Esophagus squamous epithelium (tissue), 4 donors: Measurements from ENCODE around the gene TES.

Experiments used
- CTCF ChIP-seq, 6 experiments: fragments of 450-650 bp in 4 of 6; fragments of 200-600 bp in 2 of 6; sonication (generic) in 2 of 6; IDR thresholded peaks; one replicate each; pipeline ENCODE4 v1.5.1; 2016 to 2019; ENCODE audit warnings: antibody characterized with exemption in 6 of 6, mild to moderate bottlenecking in 4 of 6, moderate library complexity in 4 of 6
- POLR2A ChIP-seq, 4 donors: fragments of 450-650 bp; IDR thresholded peaks; one replicate each; pipeline ENCODE4 v1.6.1; 2017; ENCODE audit warnings: antibody characterized with exemption in 4 of 4, mild to moderate bottlenecking in 4 of 4, moderate library complexity in 3 of 4

- TF ChIP-seq POLR2A (IDR thresholded peaks at IDR 0.05): no peak
- TF ChIP-seq CTCF (IDR thresholded peaks at IDR 0.05): no peak
Measured at GRCh38 chr7:116219834-116220233, 9.5 kb downstream of the TES start.
